Peyer's patch (tissue), 4 donors: Measurements from ENCODE around the gene HELZ. TPM values are rescaled to one million over a fixed set of nuclear protein-coding genes. Genes with fewer than 3 reads are reported as not detected.

Experiments used
- DNase-seq, 3 donors: peaks; one replicate each; pipeline ENCODE4 v3.0.0-alpha.2; 2017 to 2019
- H3K27ac ChIP-seq, 4 donors: fragments of 200-600 bp; sonication (generic); one replicate each; pipeline ENCODE4 v1.5.1; 2016 to 2019
- H3K27me3 ChIP-seq, 2 donors: fragments of 200-600 bp; sonication (generic); one replicate each; pipeline ENCODE4 v1.5.1; 2019
- H3K36me3 ChIP-seq, 3 donors: fragments of 200-600 bp; sonication (generic); one replicate each; pipeline ENCODE4 v1.5.1; 2016 to 2019
- H3K4me1 ChIP-seq, 4 donors: fragments of 200-600 bp; sonication (generic); one replicate each; pipeline ENCODE4 v1.5.1; 2016 to 2019
- H3K4me3 ChIP-seq, 4 donors: fragments of 200-600 bp; sonication (generic); 1 replicate in 3 of 4; 2 replicates in 1 of 4; pipeline ENCODE4 v1.5.1; 2016 to 2019; ENCODE audit warnings: mild to moderate bottlenecking in 1 of 4
- H3K9me3 ChIP-seq, 4 donors: fragments of 200-600 bp; sonication (generic); one replicate each; pipeline ENCODE4 v1.5.1; 2016 to 2019; ENCODE audit warnings: mild to moderate bottlenecking in 1 of 4
- POLR2A ChIP-seq, 2 donors: fragments of 450-650 bp; IDR thresholded peaks; one replicate each; pipeline ENCODE4 v1.5.1; 2017; ENCODE audit warnings: antibody characterized with exemption in 2 of 2, mild to moderate bottlenecking in 2 of 2, moderate library complexity in 2 of 2
- small RNA-seq, 2 donors: library from RNA; depleted of rRNA; stranded (forward); fragments of <200 nt; gene quantifications; one replicate each; pipeline ENCODE3, GENCODE V24; 2016
- total RNA-seq, 4 donors: library from RNA; depleted of rRNA; stranded (reverse); fragments of >200 nt; gene quantifications; one replicate each; pipeline ENCODE4 v1.1.0, GENCODE V29; 2016
- TF ChIP-seq, protein P1 (sequence below), 6 experiments: fragments of 450-650 bp in 4 of 6; fragments of 200-600 bp in 2 of 6; sonication (generic) in 1 of 6; IDR thresholded peaks; one replicate each; pipeline ENCODE4 v1.5.1; 2017 to 2019; ENCODE audit warnings: antibody characterized with exemption in 6 of 6, mild to moderate bottlenecking in 3 of 6, moderate library complexity in 1 of 6

Gene HELZ
- total RNA-seq, 4 donors from 2014 or later, result 37.1 to 124 (median 58.8) TPM

DNA sequence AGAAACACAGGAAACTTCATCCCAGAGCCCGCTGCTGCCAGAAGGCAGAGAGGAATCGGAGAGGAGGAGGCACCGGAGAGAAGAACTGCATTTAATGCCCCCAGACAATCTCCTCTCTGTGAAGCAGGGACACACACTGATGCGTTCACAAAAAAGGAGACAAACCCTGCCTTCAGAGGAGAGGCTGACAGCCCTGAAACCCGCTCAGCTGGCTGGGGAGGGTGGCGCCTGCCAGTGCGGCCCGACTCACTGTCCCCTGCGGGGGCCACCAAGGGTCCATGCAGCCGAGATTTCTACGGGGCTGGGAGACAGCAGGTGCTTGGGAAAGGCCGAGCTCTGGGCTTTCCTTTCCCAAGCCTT lies 222.6 kb downstream of the HELZ start:
- DNase-seq, result no peak

DNA sequence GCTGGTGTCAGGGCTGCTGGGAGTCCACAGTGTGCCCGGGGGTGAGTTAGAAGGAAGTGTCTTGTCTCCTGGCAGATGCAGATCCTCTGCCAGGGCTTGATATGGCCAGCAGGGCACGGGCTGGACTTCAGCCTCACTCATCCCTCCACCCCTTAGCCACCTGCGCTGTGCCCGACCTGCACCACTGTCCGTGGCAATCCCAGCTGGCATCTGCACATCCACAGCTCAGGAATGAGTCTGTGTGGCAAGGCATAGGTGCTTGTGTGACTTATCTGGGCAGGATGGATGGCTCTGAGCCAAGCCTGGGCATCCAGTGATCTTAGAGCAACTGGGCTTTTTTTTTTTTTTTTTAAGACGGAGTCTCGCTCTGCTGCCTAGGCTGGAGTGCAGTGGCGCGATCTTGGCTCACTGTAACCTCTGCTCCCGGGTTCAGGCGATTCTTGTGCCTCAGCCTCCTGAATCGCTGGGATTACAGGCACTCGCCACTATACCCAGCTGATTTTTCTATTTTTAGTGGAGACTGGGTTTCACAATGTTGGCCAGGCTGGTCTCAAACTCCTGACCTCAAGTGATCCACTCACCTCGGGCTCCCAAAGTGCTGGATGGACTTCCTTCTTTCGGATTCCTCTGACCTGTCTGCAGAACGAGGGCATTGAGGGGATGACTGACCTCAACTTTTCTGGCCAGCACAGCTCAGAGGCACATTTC lies 223.1 kb downstream of the HELZ start:
- Histone ChIP-seq H3K27ac (no peak overlapping the region), H3K9me3 (no peaks in the 10 kb centered on the region), H3K4me3 (no peak overlapping the region), H3K4me1 (peaks cover 0 to 7% (median 0%) of the 10 kb centered on the region in 4 donors), H3K27me3 (no peaks in the 10 kb centered on the region), H3K36me3 (no peaks in the 10 kb centered on the region)
- TF ChIP-seq, protein P1, sequence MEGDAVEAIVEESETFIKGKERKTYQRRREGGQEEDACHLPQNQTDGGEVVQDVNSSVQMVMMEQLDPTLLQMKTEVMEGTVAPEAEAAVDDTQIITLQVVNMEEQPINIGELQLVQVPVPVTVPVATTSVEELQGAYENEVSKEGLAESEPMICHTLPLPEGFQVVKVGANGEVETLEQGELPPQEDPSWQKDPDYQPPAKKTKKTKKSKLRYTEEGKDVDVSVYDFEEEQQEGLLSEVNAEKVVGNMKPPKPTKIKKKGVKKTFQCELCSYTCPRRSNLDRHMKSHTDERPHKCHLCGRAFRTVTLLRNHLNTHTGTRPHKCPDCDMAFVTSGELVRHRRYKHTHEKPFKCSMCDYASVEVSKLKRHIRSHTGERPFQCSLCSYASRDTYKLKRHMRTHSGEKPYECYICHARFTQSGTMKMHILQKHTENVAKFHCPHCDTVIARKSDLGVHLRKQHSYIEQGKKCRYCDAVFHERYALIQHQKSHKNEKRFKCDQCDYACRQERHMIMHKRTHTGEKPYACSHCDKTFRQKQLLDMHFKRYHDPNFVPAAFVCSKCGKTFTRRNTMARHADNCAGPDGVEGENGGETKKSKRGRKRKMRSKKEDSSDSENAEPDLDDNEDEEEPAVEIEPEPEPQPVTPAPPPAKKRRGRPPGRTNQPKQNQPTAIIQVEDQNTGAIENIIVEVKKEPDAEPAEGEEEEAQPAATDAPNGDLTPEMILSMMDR (IDR thresholded peaks at IDR 0.05), result peak in 1 of 6 experiments; percentile 3
- TF ChIP-seq POLR2A (IDR thresholded peaks at IDR 0.05), result no peak
- DNase-seq, result no peak

More for the DNA sequence above, 222.6 kb downstream of the HELZ start:
- no peak overlapping the region for H3K4me3 ChIP-seq
- no peaks in the 10 kb centered on the region for H3K36me3 ChIP-seq
- no peaks in the 10 kb centered on the region for H3K9me3 ChIP-seq
- H3K27me3 ChIP-seq, result no peaks in the 10 kb centered on the region
- TF ChIP-seq POLR2A (IDR thresholded peaks at IDR 0.05), result no peak
- TF ChIP-seq, protein P1 (IDR thresholded peaks at IDR 0.05), result no peak
- H3K4me1 ChIP-seq, result peaks cover 0 to 7% (median 0%) of the 10 kb centered on the region in 4 donors
- no peak overlapping the region for H3K27ac ChIP-seq

DNA sequence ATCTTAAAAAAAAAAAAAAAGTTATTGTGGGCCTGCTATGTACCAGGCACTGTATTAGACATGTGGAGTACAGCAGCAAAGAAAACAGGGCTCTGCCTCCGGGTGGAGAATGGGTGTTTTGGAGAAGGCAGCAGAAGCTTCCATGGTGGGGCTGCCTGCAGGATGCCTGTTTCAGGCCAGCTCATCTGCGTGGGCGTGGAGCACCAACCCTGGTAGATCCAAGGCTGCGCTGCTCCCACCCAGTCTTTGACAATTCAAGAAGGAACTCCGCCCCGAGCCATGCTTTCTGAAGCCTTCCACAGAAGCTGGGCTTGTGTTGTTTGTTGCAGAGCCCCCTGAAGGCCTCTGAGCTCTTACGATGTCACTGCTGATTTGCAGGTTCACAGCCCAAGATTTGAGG lies 223.8 kb downstream of the HELZ start:
- TF ChIP-seq, protein P1 (IDR thresholded peaks at IDR 0.05), result no peak
- no peak for TF ChIP-seq POLR2A (IDR thresholded peaks at IDR 0.05)
- DNase-seq, result no peak
- Histone ChIP-seq H3K9me3 (no peaks in the 10 kb centered on the region), H3K36me3 (no peaks in the 10 kb centered on the region), H3K27me3 (no peaks in the 10 kb centered on the region), H3K27ac (no peak overlapping the region), H3K4me3 (no peak overlapping the region), H3K4me1 (peaks cover 0 to 7% (median 0%) of the 10 kb centered on the region in 4 donors)

Small RNA genes within 50 kb of the gene (small RNA-seq; reads per million reads assigned to genes)
- gene AC007448.1, result 0 reads per million in 2 donors
- gene RF00393, result 0 reads per million in 2 donors
- 0 reads per million in 2 donors for gene RNA5SP447

Other genes starting within 250 kb of the HELZ start
- not detected for gene CACNG1, start 200.6 kb downstream of the HELZ start, total RNA-seq
- gene PSMD12, start 121.4 kb upstream of the HELZ start, total RNA-seq, result 10 to 100 TPM; 15.2 to 23.1 (median 17.1) TPM
- 10 to 100 TPM in 1 of 4 donors, 1 to 10 TPM in 3; 1.9 to 12.4 (median 5.2) TPM for gene PITPNC1, start 132.1 kb upstream of the HELZ start, total RNA-seq